Left ventricle myocardium superior (tissue), 1 donor: ENCODE results near the gene BABAM2. TPM values are rescaled to one million over a fixed set of nuclear protein-coding genes. Genes with fewer than 3 reads are reported as not detected.

Source experiments
- ATAC-seq: fragments of 200-7000 bp; cut with Tn5 transposase; one replicate; pipeline ENCODE4 v1.9.1; 2020; ENCODE audit warnings: mild to moderate bottlenecking, moderate library complexity
- DNase-seq: peaks from one replicate; pipeline ENCODE4 v3.0.0-alpha.2; 2020
- intact Hi-C: fragments of 100-400 bp; cut with micrococcal nuclease; formaldehyde crosslinking; loops from one replicate; pipeline ENCODE4 v1.11.0; 2022
- total RNA-seq: library from RNA; stranded (reverse); fragmentation: NEBNext Ultra II Directional; extraction: Animal tissue kit (Norgen Biotek cat#: 25700); gene quantifications from one replicate; pipeline ENCODE4 v1.2.1, GENCODE V29; 2021
- donor health status: DM: no; HTN: yes; CAD: no; lungs with severe emphysema.

BABAM2 gene
- total RNA-seq, 1 donor from 2014 or later: 56.8 TPM

GRCh38 chr2:28349546-28350165, 459.1 kb downstream of the BABAM2 start:
- DNase-seq (no peak), ATAC-seq (no peak)
- intact Hi-C loops: no loop called here

GRCh38 chr2:28350196-28350595, 459.7 kb downstream of the BABAM2 start:
- ATAC-seq (no peak), DNase-seq (no peak)
- intact Hi-C loops: no loop called here

GRCh38 chr2:28350791-28351285, 460.3 kb downstream of the BABAM2 start:
- intact Hi-C loops: no loop called here
- DNase-seq (no peak), ATAC-seq (no peak)

- no peak for ATAC-seq
- DNase-seq: no peak
- intact Hi-C loops: no loop called here
Observed at GRCh38 chr2:28351621-28352020, 461.1 kb downstream of the BABAM2 start.

GRCh38 chr2:28352104-28352503, 461.6 kb downstream of the BABAM2 start:
- intact Hi-C loops: no loop called here
- ATAC-seq (no peak), DNase-seq (no peak)

GRCh38 chr2:28352610-28353195, 462.2 kb downstream of the BABAM2 start:
- intact Hi-C loops: no loop called here
- no peak for ATAC-seq
- no peak for DNase-seq

GRCh38 chr2:28354920-28355520, 464.5 kb downstream of the BABAM2 start:
- DNase-seq: no peak
- intact Hi-C loops: no loop called here
- ATAC-seq: no peak

- DNase-seq (peak; percentile 82), ATAC-seq (peak; percentile 59)
Observed at GRCh38 chr2:28355521-28356094, 465.1 kb downstream of the BABAM2 start.

GRCh38 chr2:28356095-28356911, 465.8 kb downstream of the BABAM2 start:
- intact Hi-C loops: no loop called here
- DNase-seq (peak; percentile 97), ATAC-seq (peak; percentile 95)

More at GRCh38 chr2:28355521-28356094, 465.1 kb downstream of the BABAM2 start:
- intact Hi-C loops: no loop called here

GRCh38 chr2:28357055-28357454, 466.5 kb downstream of the BABAM2 start:
- DNase-seq (no peak), ATAC-seq (no peak)
- intact Hi-C loops: no loop called here

GRCh38 chr2:28357948-28358667, 467.6 kb downstream of the BABAM2 start:
- no peak for ATAC-seq
- DNase-seq: no peak
- intact Hi-C loops: no loop called here

- ATAC-seq (no peak), DNase-seq (no peak)
- intact Hi-C loops: no loop called here
Observed at GRCh38 chr2:28358668-28359201, 468.2 kb downstream of the BABAM2 start.

- DNase-seq (no peak), ATAC-seq (no peak)
- intact Hi-C loops: no loop called here
Observed at GRCh38 chr2:28359222-28360057, 468.9 kb downstream of the BABAM2 start.

GRCh38 chr2:28360058-28360717, 469.7 kb downstream of the BABAM2 start:
- no peak for ATAC-seq
- intact Hi-C loops: no loop called here
- DNase-seq: no peak

- ATAC-seq: no peak
- intact Hi-C loops: no loop called here
- peak; percentile 56 for DNase-seq
Observed at GRCh38 chr2:28360718-28361293, 470.3 kb downstream of the BABAM2 start.

GRCh38 chr2:28361991-28362710, 471.6 kb downstream of the BABAM2 start:
- intact Hi-C loops: no loop called here
- ATAC-seq: no peak
- DNase-seq: no peak
